IMR-90 (cell line): ENCODE results near the gene RAB31.

ENCODE experiments used
- CTCF ChIP-seq: conservative IDR thresholded peaks from 2 replicates; pipeline ENCODE4 v1.5.1; 2012; ENCODE audit warnings: mild to moderate bottlenecking, low read depth, low read length, improper control_type of control experiment
- MAZ ChIP-seq: IDR thresholded peaks from 2 replicates; pipeline ENCODE4 v1.6.1; 2012; ENCODE audit warnings: low read depth, mild to moderate bottlenecking, low read length, improper control_type of control experiment, moderate library complexity, borderline replicate concordance
- POLR2A ChIP-seq: IDR thresholded peaks from 2 replicates; pipeline ENCODE4 v1.6.1; 2012; ENCODE audit warnings: mild to moderate bottlenecking, low read depth, low read length
- RAD21 ChIP-seq: IDR thresholded peaks from 2 replicates; pipeline ENCODE4 v1.6.1; 2012; ENCODE audit warnings: low read length, improper control_type of control experiment
- USF2 ChIP-seq: fragments of 150-350 bp; IDR thresholded peaks from 2 replicates; pipeline ENCODE4 v1.6.1; 2017; ENCODE audit warnings: mild to moderate bottlenecking, antibody characterized with exemption, low read length, low read depth

- no peak for TF ChIP-seq USF2
- no peak for TF ChIP-seq RAD21
- no peak for TF ChIP-seq CTCF
- no peak for TF ChIP-seq POLR2A
- no peak for TF ChIP-seq MAZ
These were observed 190.9 kb downstream of the RAB31 start for GRCh38 chr18:9898792-9899549.
